GM23248 (cell line): Measurements from ENCODE around the gene BRINP2. TPM values are rescaled to one million over a fixed set of nuclear protein-coding genes. Genes with fewer than 3 reads are reported as not detected.

ENCODE experiments used
- DNase-seq: peaks from one replicate; pipeline ENCODE4 v3.0.0-alpha.2; 2015
- H2AFZ ChIP-seq: fragments of 200-600 bp; sonication (generic); 2 replicates; pipeline ENCODE4 v1.6.1; 2016; ENCODE audit warnings: antibody characterized with exemption
- H3F3A ChIP-seq: fragments of 200-600 bp; sonication (generic); 2 replicates; pipeline ENCODE4 v1.6.1; 2016; ENCODE audit warnings: mild to moderate bottlenecking, antibody characterized with exemption, mixed run types; ENCODE audit not compliant: insufficient read depth
- H3K27ac ChIP-seq: fragments of 200-600 bp; sonication (generic); 2 replicates; pipeline ENCODE4 v1.5.1; 2016; ENCODE audit warnings: mild to moderate bottlenecking
- H3K27me3 ChIP-seq: fragments of 200-600 bp; sonication (generic); replicated peaks from 2 replicates; pipeline ENCODE4 v1.6.1; 2016; ENCODE audit warnings: mild to moderate bottlenecking; ENCODE audit not compliant: insufficient read depth
- H3K36me3 ChIP-seq: fragments of 200-600 bp; sonication (generic); 2 replicates; pipeline ENCODE4 v1.6.1; 2016; ENCODE audit warnings: low read depth, mild to moderate bottlenecking
- H3K4me1 ChIP-seq: fragments of 200-600 bp; sonication (generic); 2 replicates; pipeline ENCODE4 v1.6.1; 2016; ENCODE audit warnings: mild to moderate bottlenecking; ENCODE audit not compliant: insufficient read depth
- H3K4me2 ChIP-seq: fragments of 200-600 bp; sonication (generic); one replicate; pipeline ENCODE4 v1.6.1; 2016; ENCODE audit warnings: mild to moderate bottlenecking; ENCODE audit not compliant: unreplicated experiment
- H3K4me3 ChIP-seq: fragments of 200-600 bp; sonication (generic); 2 replicates; pipeline ENCODE4 v1.5.1; 2016; ENCODE audit warnings: mild to moderate bottlenecking
- H3K79me2 ChIP-seq: fragments of 200-600 bp; sonication (generic); 2 replicates; pipeline ENCODE4 v1.6.1; 2016; ENCODE audit warnings: mild to moderate bottlenecking; ENCODE audit not compliant: insufficient read depth
- H3K9ac ChIP-seq: fragments of 200-600 bp; sonication (generic); 2 replicates; pipeline ENCODE4 v1.6.1; 2016; ENCODE audit warnings: mild to moderate bottlenecking
- H3K9me2 ChIP-seq: fragments of 200-600 bp; sonication (generic); 2 replicates; pipeline ENCODE4 v1.6.1; 2016; ENCODE audit warnings: mixed run types, mild to moderate bottlenecking, moderate library complexity; ENCODE audit not compliant: insufficient read depth
- H3K9me3 ChIP-seq: fragments of 200-600 bp; sonication (generic); one replicate; pipeline ENCODE4 v1.6.1; 2017; ENCODE audit warnings: low read depth
- H4K20me1 ChIP-seq: fragments of 200-600 bp; sonication (generic); 2 replicates; pipeline ENCODE4 v1.6.0; 2016; ENCODE audit not compliant: insufficient read depth
- EZH2 ChIP-seq: fragments of 200-600 bp; sonication (generic); IDR thresholded peaks from 2 replicates; pipeline ENCODE4 v1.6.1; 2018; ENCODE audit warnings: antibody characterized with exemption, mild to moderate bottlenecking; ENCODE audit not compliant: insufficient read depth, poor library complexity, severe bottlenecking
- EZH2phosphoT487 ChIP-seq: fragments of 200-600 bp; sonication (generic); IDR thresholded peaks from 2 replicates; pipeline ENCODE4 v1.6.1; 2018; ENCODE audit warnings: antibody characterized with exemption, moderate library complexity, mild to moderate bottlenecking, low read depth; ENCODE audit not compliant: insufficient read depth
- WGBS, 2 experiments: methylation state at CpG; one replicate each; pipeline ENCODE4 v1.1.6; 2015 to 2017; ENCODE audit warnings: low lambda C conversion rate in 2 of 2, low coverage in 1 of 2; ENCODE audit errors: missing lambda C conversion rate in 2 of 2; 5-methylcytosine and 5-hydroxymethylcytosine counted together
- in situ Hi-C: fragments of 300-500 bp; cut with MboI; formaldehyde crosslinking; loops from 2 replicates; pipeline ENCODE4 v1.15.0; 2020
- polyA plus RNA-seq: library from polyadenylated mRNA; unstranded; fragments of >200 nt; fragmentation: Nextera tagmentation; extraction: Ambion mirVana; gene quantifications from 2 replicates; pipeline ENCODE4 v1.2.1, GENCODE V29; 2016
- total RNA-seq: library from RNA; depleted of rRNA; stranded (reverse); fragments of >200 nt; shearing (Covaris generic); gene quantifications from 2 replicates; pipeline ENCODE4 v1.2.3, GENCODE V29; 2014

The BRINP2 gene
- total and polyA plus RNA-seq, 2 experiments from 2014 or later, result 0.06 TPM; not detected in 1

DNA sequence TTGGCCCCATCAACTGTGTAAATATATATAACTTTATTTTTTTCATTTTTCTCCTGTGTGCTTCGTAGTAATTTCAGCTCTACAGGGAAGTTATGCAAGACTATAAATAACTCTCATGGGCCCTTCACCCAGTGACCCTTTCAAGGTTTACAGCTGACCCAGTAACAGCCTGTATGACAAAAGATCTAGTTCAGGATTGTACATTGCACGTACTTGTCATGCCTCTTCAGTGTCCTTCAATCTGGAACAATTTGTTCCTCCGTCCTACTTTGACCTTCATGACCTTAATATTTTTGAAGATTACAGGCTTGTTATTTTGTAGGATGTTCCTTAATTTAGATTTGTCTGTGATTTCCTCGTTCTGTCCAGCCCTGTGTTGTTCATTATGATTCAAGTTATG is 40.5 kb downstream of the BRINP2 start:
- Histone ChIP-seq H3K4me1 (peaks cover 38% of the 10 kb centered on the region), H3K9me2 (no peaks in the 10 kb centered on the region), H3K36me3 (no peaks in the 10 kb centered on the region), H3K27me3 (no peaks in the 10 kb centered on the region), H3K27ac (no peak overlapping the region), H3K4me3 (no peak overlapping the region), H3K9ac (no peak overlapping the region), H4K20me1 (no peaks in the 10 kb centered on the region), H3K9me3 (peaks cover 6% of the 10 kb centered on the region), H2AFZ (no peak overlapping the region), H3K4me2 (no peak overlapping the region), H3F3A (peaks cover 16% of the 10 kb centered on the region), H3K79me2 (no peaks in the 10 kb centered on the region)
- no peak for DNase-seq
- in situ Hi-C loops, result no loop called here
- WGBS, 2 experiments, result 67 to 68% methylated on average over 4 of the region's 4 CpGs
- no peak for TF ChIP-seq EZH2phosphoT487
- no peak for TF ChIP-seq EZH2

DNA sequence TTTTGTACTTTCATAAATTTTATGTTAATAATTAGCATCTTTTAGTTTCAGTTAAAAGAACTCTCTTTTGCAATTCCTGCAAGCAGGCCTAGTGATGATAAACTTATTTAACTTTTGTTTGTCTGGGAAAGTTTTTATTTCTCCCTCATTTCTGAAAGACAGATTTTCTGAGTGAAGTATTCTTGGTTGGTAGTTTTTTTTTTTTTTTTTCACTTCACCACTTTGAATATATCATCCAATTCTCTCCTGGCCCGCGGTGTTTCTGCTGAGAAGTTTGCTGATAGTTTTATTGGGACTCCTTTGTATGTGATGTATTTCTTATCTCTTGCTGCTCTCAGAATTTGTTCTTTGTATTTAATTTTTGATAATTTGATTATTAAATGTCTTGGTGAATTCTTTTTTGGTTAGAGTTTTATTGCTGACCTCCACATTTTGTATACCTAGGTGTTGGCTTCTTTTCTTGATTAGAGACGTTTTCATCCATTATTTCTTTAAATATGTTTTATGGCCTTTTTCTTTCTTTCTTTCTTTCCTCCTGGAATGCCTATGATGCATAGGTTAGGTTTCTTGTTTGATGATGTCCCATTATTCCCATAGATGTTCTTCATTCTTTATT is 45.9 kb downstream of the BRINP2 start:
- Histone ChIP-seq H3K4me3 (no peak overlapping the region), H4K20me1 (no peaks in the 10 kb centered on the region), H3K9ac (no peak overlapping the region), H3K4me2 (no peak overlapping the region), H3K79me2 (no peaks in the 10 kb centered on the region), H3K9me3 (peaks cover 12% of the 10 kb centered on the region), H3K27me3 (no peaks in the 10 kb centered on the region), H3K4me1 (0 out of 2 replicates have a peak, but pooled peaks cover under 1% of the 10 kb centered on the region), H3K36me3 (no peaks in the 10 kb centered on the region), H3F3A (no peaks in the 10 kb centered on the region), H3K9me2 (no peaks in the 10 kb centered on the region), H2AFZ (no peak overlapping the region), H3K27ac (no peak overlapping the region)
- DNase-seq, result no peak
- TF ChIP-seq EZH2phosphoT487, result no peak
- TF ChIP-seq EZH2, result no peak
- 62 to 82% methylated on average over 3 of the region's 3 CpGs for WGBS, 2 experiments
- in situ Hi-C loops, result no loop called here

DNA sequence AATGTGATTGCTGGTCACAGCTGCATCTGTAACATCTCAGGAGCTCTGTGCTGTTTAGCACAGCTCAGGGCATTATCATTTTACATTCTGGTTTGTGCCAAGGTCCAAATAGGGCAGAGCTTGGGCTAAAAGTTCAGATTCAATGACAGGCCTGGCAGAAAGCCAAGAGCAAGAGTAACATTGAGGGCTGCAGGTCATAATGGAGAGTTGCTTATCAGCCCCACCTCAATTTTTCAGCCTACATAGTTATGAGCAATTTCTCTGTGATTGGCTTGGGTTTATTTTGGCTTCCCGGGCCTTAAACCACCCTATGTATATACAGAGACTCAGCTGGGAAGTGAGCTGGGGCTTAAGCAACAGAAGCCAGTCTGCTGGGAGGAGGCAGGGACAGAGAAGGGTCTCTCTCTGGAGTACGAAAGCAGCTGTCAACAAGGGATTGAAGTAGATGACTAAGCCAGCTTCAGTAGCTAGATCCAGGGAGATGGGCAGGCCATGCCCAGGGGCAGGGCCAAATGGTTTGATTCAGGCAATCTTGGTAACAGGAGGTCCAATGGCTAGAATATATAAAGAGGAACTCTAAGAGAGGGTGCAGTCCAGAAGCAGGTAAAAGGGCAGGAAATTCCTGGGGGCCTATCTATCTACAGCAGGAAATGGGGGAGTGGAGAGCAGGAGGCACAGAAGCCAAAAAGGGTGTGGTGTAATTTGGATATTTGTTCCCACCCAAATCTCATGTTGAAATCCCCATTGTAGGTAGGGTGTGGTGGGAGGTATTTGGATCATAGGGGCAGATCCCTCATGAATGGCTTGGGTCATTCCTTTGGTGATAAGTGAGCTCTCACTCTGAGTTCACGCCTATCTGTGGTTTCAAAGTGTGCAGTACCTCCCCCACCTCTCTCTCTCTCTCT is 49.0 kb downstream of the BRINP2 start:
- H3K9me2 ChIP-seq, result no peaks in the 10 kb centered on the region
- no peaks in the 10 kb centered on the region for H3K27me3 ChIP-seq
- no peak overlapping the region for H3K4me3 ChIP-seq
- H3F3A ChIP-seq, result no peaks in the 10 kb centered on the region
- no peaks in the 10 kb centered on the region for H3K36me3 ChIP-seq
- WGBS, 2 experiments, result 56 to 59% methylated on average over 3 of the region's 3 CpGs
- H3K79me2 ChIP-seq, result no peaks in the 10 kb centered on the region
- no peak for TF ChIP-seq EZH2
- TF ChIP-seq EZH2phosphoT487, result no peak
- in situ Hi-C loops, result no loop called here
- no peaks in the 10 kb centered on the region for H4K20me1 ChIP-seq
- no peaks in the 10 kb centered on the region for H3K4me1 ChIP-seq
- H2AFZ ChIP-seq, result no peak overlapping the region
- H3K9me3 ChIP-seq, result peaks cover 12% of the 10 kb centered on the region
- no peak overlapping the region for H3K27ac ChIP-seq
- H3K4me2 ChIP-seq, result no peak overlapping the region
- H3K9ac ChIP-seq, result no peak overlapping the region
- no peak for DNase-seq

DNA sequence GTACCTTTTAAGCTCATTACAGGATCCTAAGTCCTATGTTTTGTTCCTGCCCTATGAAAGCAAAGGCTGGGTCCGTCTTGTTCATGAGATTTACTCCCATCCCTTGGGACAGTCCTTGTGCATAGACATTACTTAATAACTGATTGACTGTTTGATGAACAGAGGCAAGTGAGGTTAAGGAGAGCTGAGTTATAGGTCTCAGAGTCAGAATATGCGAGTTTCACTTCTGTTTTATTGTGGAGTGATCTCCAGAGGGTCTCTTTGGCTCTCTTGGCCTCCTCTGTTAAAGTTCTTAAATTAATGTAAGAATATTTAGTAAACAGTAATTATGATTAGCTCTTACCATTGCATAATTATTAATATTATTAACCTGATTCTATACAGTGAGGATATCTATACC is 52.6 kb downstream of the BRINP2 start:
- H3F3A ChIP-seq, result no peaks in the 10 kb centered on the region
- DNase-seq, result no peak
- H3K36me3 ChIP-seq, result no peaks in the 10 kb centered on the region
- H3K9ac ChIP-seq, result no peak overlapping the region
- H3K9me3 ChIP-seq, result no peaks in the 10 kb centered on the region
- no peak overlapping the region for H3K4me2 ChIP-seq
- no peaks in the 10 kb centered on the region for H4K20me1 ChIP-seq
- H2AFZ ChIP-seq, result no peak overlapping the region
- TF ChIP-seq EZH2 (no peak), EZH2phosphoT487 (no peak)
- H3K27me3 ChIP-seq, result no peaks in the 10 kb centered on the region
- H3K79me2 ChIP-seq, result no peaks in the 10 kb centered on the region
- WGBS, 2 experiments, result 77 to 84% methylated on average over 2 of the region's 2 CpGs
- in situ Hi-C loops, result no loop called here
- peaks cover 2% of the 10 kb centered on the region; the same call in 1 of the 2 replicates for H3K4me1 ChIP-seq
- no peak overlapping the region for H3K27ac ChIP-seq
- no peaks in the 10 kb centered on the region for H3K9me2 ChIP-seq
- no peak overlapping the region for H3K4me3 ChIP-seq
